CD4-positive, alpha-beta memory T cell (primary cell): ENCODE data around the gene RALGAPA2. TPM values are rescaled to one million over a fixed set of nuclear protein-coding genes. Genes with fewer than 3 reads are reported as not detected.

Experiments
- CTCF ChIA-PET: fragments of 350-600 bp; sonication (Branson Sonifier 250); formaldehyde crosslinking; loops from one replicate; lab custom pipeline; 2021; ENCODE audit warnings: inconsistent platforms; ENCODE audit not compliant: partially characterized antibody; lab: Charles Lee
- POLR2A ChIA-PET: fragments of 350-600 bp; sonication (Branson Sonifier 250); formaldehyde crosslinking; loops from one replicate; lab custom pipeline; 2021; ENCODE audit not compliant: partially characterized antibody; lab: Charles Lee
- DNase-seq, 5 donors: peaks; one replicate each; pipeline versions ENCODE4 v3.0.0 to v3.0.0-alpha.2; 2020 to 2022; ENCODE audit warnings: mixed read lengths in 1 of 5
- H3K27ac ChIP-seq: one replicate; pipeline ENCODE4 v1.7.0; 2013; ENCODE audit warnings: low read depth, low read length
- H3K27me3 ChIP-seq: 2 replicates; pipeline ENCODE4 v1.7.0; 2013; ENCODE audit warnings: mild to moderate bottlenecking, low read length, moderate library complexity; ENCODE audit not compliant: insufficient read depth
- H3K36me3 ChIP-seq: 2 replicates; pipeline ENCODE4 v1.7.0; 2013; ENCODE audit warnings: mild to moderate bottlenecking, low read length, moderate library complexity; ENCODE audit not compliant: insufficient read depth
- H3K4me1 ChIP-seq: 2 replicates; pipeline ENCODE4 v1.7.0; 2013; ENCODE audit warnings: mild to moderate bottlenecking, low read length, moderate library complexity; ENCODE audit not compliant: insufficient read depth
- H3K4me3 ChIP-seq, 2 donors: one replicate each; pipeline ENCODE4 v1.7.0; 2013; ENCODE audit warnings: low read length in 2 of 2, mild to moderate bottlenecking in 1 of 2
- H3K9me3 ChIP-seq, 2 donors: one replicate each; pipeline ENCODE4 v1.7.0; 2013; ENCODE audit warnings: low read length in 2 of 2, control low read depth in 1 of 2; ENCODE audit not compliant: control insufficient read depth in 1 of 2
- H3K27ac Mint-ChIP-seq, 7 donors: one replicate each; pipeline ENCODE4 v1.8.0; 2020 to 2021; ENCODE audit warnings: mixed read lengths in 7 of 7, mild to moderate bottlenecking in 6 of 7, inconsistent platforms in 3 of 7, moderate library complexity in 3 of 7
- H3K27me3 Mint-ChIP-seq, 2 donors: one replicate each; pipeline ENCODE4 v1.8.0; 2020 to 2021; ENCODE audit warnings: mixed read lengths in 2 of 2
- H3K36me3 Mint-ChIP-seq, 2 donors: one replicate each; pipeline ENCODE4 v1.8.0; 2020 to 2021; ENCODE audit warnings: mixed read lengths in 2 of 2, inconsistent platforms in 1 of 2, mild to moderate bottlenecking in 1 of 2
- H3K4me1 Mint-ChIP-seq, 4 donors: one replicate each; pipeline ENCODE4 v1.8.0; 2020 to 2021; ENCODE audit warnings: mixed read lengths in 4 of 4, mild to moderate bottlenecking in 1 of 4
- H3K4me3 Mint-ChIP-seq, 8 donors: one replicate each; pipeline ENCODE4 v1.8.0; 2020 to 2021; ENCODE audit warnings: mixed read lengths in 8 of 8, mild to moderate bottlenecking in 7 of 8, moderate library complexity in 6 of 8, inconsistent platforms in 3 of 8
- H3K9me3 Mint-ChIP-seq, 8 donors: one replicate each; pipeline ENCODE4 v1.8.0; 2020 to 2021; ENCODE audit warnings: mixed read lengths in 8 of 8, mild to moderate bottlenecking in 5 of 8, inconsistent platforms in 3 of 8, moderate library complexity in 1 of 8
- intact Hi-C: fragments of 100-400 bp; cut with micrococcal nuclease; formaldehyde crosslinking; loops from one replicate; pipeline ENCODE4 v1.15.1; 2023
- polyA plus RNA-seq, 2 donors: library from polyadenylated mRNA; unstranded; fragments of 300-500 nt; fragmentation: Illumina TruSeq; gene quantifications; one replicate each; pipeline ENCODE4 v1.2.3, GENCODE V29; 2021
- total RNA-seq, 2 experiments: library from RNA; stranded (reverse); gene quantifications; one replicate each; pipeline ENCODE4 v1.2.3, GENCODE V29; 2021

The RALGAPA2 gene
- total and polyA plus RNA-seq, 4 experiments from 2014 or later, result 1.6 to 36.3 (median 21.5) TPM

GRCh38 chr20:20390393-20390792 lies 322.1 kb downstream of the RALGAPA2 start:
- Mint-ChIP-seq H3K36me3 (peaks cover 24 to 25% of the 10 kb centered on the region in 2 donors), H3K9me3 (no peaks in the 10 kb centered on the region), H3K4me1 (no peaks in the 10 kb centered on the region), H3K27ac (no peak overlapping the region), H3K4me3 (no peak overlapping the region), H3K27me3 (no peaks in the 10 kb centered on the region)
- H3K4me1 ChIP-seq, result no peaks in the 10 kb centered on the region
- intact Hi-C loops, result no loop called here
- CTCF ChIA-PET, result no interaction called here
- no peak for DNase-seq
- H3K27me3 ChIP-seq, result no peaks in the 10 kb centered on the region
- POLR2A ChIA-PET, result no interaction called here
- peaks cover 8% of the 10 kb centered on the region for H3K36me3 ChIP-seq
- no peak overlapping the region for H3K27ac ChIP-seq
- no peaks in the 10 kb centered on the region for H3K9me3 ChIP-seq
- H3K4me3 ChIP-seq, result no peak overlapping the region

- H3K27ac ChIP-seq, result no peak overlapping the region
- H3K4me3 Mint-ChIP-seq, result no peak overlapping the region
- H3K27me3 ChIP-seq, result no peaks in the 10 kb centered on the region
- POLR2A ChIA-PET, result no interaction called here
- peaks cover 0 to 3% (median 0%) of the 10 kb centered on the region in 8 donors for H3K9me3 Mint-ChIP-seq
- H3K4me1 ChIP-seq, result no peaks in the 10 kb centered on the region
- no peak for DNase-seq
- no peak overlapping the region for H3K4me3 ChIP-seq
- H3K36me3 ChIP-seq, result no peaks in the 10 kb centered on the region
- CTCF ChIA-PET, result no interaction called here
- intact Hi-C loops, result no loop called here
- no peaks in the 10 kb centered on the region for H3K9me3 ChIP-seq
- H3K4me1 Mint-ChIP-seq, result no peaks in the 10 kb centered on the region
- H3K36me3 Mint-ChIP-seq, result peaks cover 6 to 8% of the 10 kb centered on the region in 2 donors
- H3K27ac Mint-ChIP-seq, result peak overlapping the region in 1 of 7 donors; percentile 11
- peaks cover 2% of the 10 kb centered on the region in 2 donors for H3K27me3 Mint-ChIP-seq
Observed at GRCh38 chr20:20386192-20386591, 326.3 kb downstream of the RALGAPA2 start.

GRCh38 chr20:20375862-20376261 lies 336.6 kb downstream of the RALGAPA2 start:
- H3K27me3 Mint-ChIP-seq, result peaks cover 27 to 37% of the 10 kb centered on the region in 2 donors
- DNase-seq, result no peak
- ChIA-PET CTCF (no interaction called here), POLR2A (no interaction called here)
- peaks cover 0 to 1% (median 0%) of the 10 kb centered on the region in 4 donors for H3K4me1 Mint-ChIP-seq
- Histone ChIP-seq H3K9me3 (no peaks in the 10 kb centered on the region), H3K27me3 (no peaks in the 10 kb centered on the region), H3K36me3 (no peaks in the 10 kb centered on the region), H3K4me1 (no peaks in the 10 kb centered on the region), H3K27ac (no peak overlapping the region), H3K4me3 (no peak overlapping the region)
- no peak overlapping the region for H3K4me3 Mint-ChIP-seq
- no peaks in the 10 kb centered on the region for H3K36me3 Mint-ChIP-seq
- peaks cover 0 to 5% (median 3%) of the 10 kb centered on the region in 8 donors for H3K9me3 Mint-ChIP-seq
- H3K27ac Mint-ChIP-seq, result no peak overlapping the region
- intact Hi-C loops, result no loop called here

- CTCF ChIA-PET, result no interaction called here
- no peak overlapping the region for H3K4me3 ChIP-seq
- no peaks in the 10 kb centered on the region for H3K27me3 ChIP-seq
- peaks cover 4 to 9% (median 6%) of the 10 kb centered on the region in 4 donors for H3K4me1 Mint-ChIP-seq
- H3K36me3 ChIP-seq, result no peaks in the 10 kb centered on the region
- DNase-seq, result no peak
- H3K4me1 ChIP-seq, result no peaks in the 10 kb centered on the region
- no peak overlapping the region for H3K27ac ChIP-seq
- POLR2A ChIA-PET, result no interaction called here
- no peaks in the 10 kb centered on the region for H3K9me3 ChIP-seq
- H3K27ac Mint-ChIP-seq, result no peak overlapping the region
- intact Hi-C loops, result no loop called here
- no peak overlapping the region for H3K4me3 Mint-ChIP-seq
- H3K27me3 Mint-ChIP-seq, result peaks cover 33 to 39% of the 10 kb centered on the region in 2 donors
- no peaks in the 10 kb centered on the region for H3K36me3 Mint-ChIP-seq
- H3K9me3 Mint-ChIP-seq, result peaks cover 0 to 2% (median 0%) of the 10 kb centered on the region in 8 donors
Observed at GRCh38 chr20:20373091-20373571, 339.3 kb downstream of the RALGAPA2 start.

- ChIA-PET CTCF (no interaction called here), POLR2A (no interaction called here)
- Histone ChIP-seq H3K27ac (no peak overlapping the region), H3K36me3 (no peaks in the 10 kb centered on the region), H3K27me3 (no peaks in the 10 kb centered on the region), H3K9me3 (no peaks in the 10 kb centered on the region), H3K4me1 (no peaks in the 10 kb centered on the region), H3K4me3 (no peak overlapping the region)
- H3K36me3 Mint-ChIP-seq, result no peaks in the 10 kb centered on the region
- no peak overlapping the region for H3K27ac Mint-ChIP-seq
- peaks cover 35 to 41% of the 10 kb centered on the region in 2 donors for H3K27me3 Mint-ChIP-seq
- intact Hi-C loops, result no loop called here
- peaks cover 4 to 9% (median 6%) of the 10 kb centered on the region in 4 donors for H3K4me1 Mint-ChIP-seq
- peaks cover 0 to 2% (median 0%) of the 10 kb centered on the region in 8 donors for H3K9me3 Mint-ChIP-seq
- DNase-seq, result no peak
- H3K4me3 Mint-ChIP-seq, result no peak overlapping the region
Observed at GRCh38 chr20:20371681-20372080, 340.8 kb downstream of the RALGAPA2 start.

GRCh38 chr20:20371083-20371482 lies 341.4 kb downstream of the RALGAPA2 start:
- Histone ChIP-seq H3K4me1 (no peaks in the 10 kb centered on the region), H3K4me3 (no peak overlapping the region), H3K27ac (no peak overlapping the region), H3K36me3 (no peaks in the 10 kb centered on the region), H3K27me3 (no peaks in the 10 kb centered on the region), H3K9me3 (no peaks in the 10 kb centered on the region)
- H3K4me3 Mint-ChIP-seq, result peak overlapping the region in 1 of 8 donors; percentile 39
- H3K36me3 Mint-ChIP-seq, result no peaks in the 10 kb centered on the region
- H3K27me3 Mint-ChIP-seq, result peaks cover 37 to 45% of the 10 kb centered on the region in 2 donors
- intact Hi-C loops, result no loop called here
- H3K4me1 Mint-ChIP-seq, result peaks cover 4 to 13% (median 6%) of the 10 kb centered on the region in 4 donors
- CTCF ChIA-PET, result no interaction called here
- peaks cover 0 to 2% (median 0%) of the 10 kb centered on the region in 8 donors for H3K9me3 Mint-ChIP-seq
- POLR2A ChIA-PET, result no interaction called here
- DNase-seq, result no peak
- no peak overlapping the region for H3K27ac Mint-ChIP-seq

- H3K27ac Mint-ChIP-seq, result no peak overlapping the region
- intact Hi-C loops, result no loop called here
Observed at GRCh38 chr20:20370094-20370575, 342.3 kb downstream of the RALGAPA2 start.

More at GRCh38 chr20:20370094-20370575, 342.3 kb downstream of the RALGAPA2 start:
- Histone ChIP-seq H3K27ac (no peak overlapping the region), H3K4me1 (no peaks in the 10 kb centered on the region), H3K4me3 (no peak overlapping the region), H3K36me3 (no peaks in the 10 kb centered on the region), H3K27me3 (no peaks in the 10 kb centered on the region), H3K9me3 (no peaks in the 10 kb centered on the region)
- Mint-ChIP-seq H3K27me3 (peaks cover 38 to 46% of the 10 kb centered on the region in 2 donors), H3K9me3 (peaks cover 0 to 2% (median 0%) of the 10 kb centered on the region in 8 donors), H3K4me3 (peak overlapping the region in 7 of 8 donors; percentile 49 to 78 (median 70)), H3K4me1 (peaks cover 4 to 19% (median 8%) of the 10 kb centered on the region in 4 donors), H3K36me3 (no peaks in the 10 kb centered on the region)
- POLR2A ChIA-PET, result no interaction called here
- CTCF ChIA-PET, result no interaction called here
- no peak for DNase-seq
